GM12864 (cell line): ENCODE measurements around the gene GPR152.
A peak's percentile ranks its signal among the peaks of the same experiment; 100 is the strongest.
"Not testable (repeated sequence)": the region's sequence is repeated elsewhere in the genome, so short reads cannot be mapped to it uniquely, and the experiment has no call there.

ENCODE experiments used
- DNase-seq: peaks from one replicate; pipeline ENCODE4 v3.0.0-alpha.2; 2011; ENCODE audit warnings: low read depth
- H3K4me3 ChIP-seq: 2 replicates; pipeline ENCODE4 v1.5.1; 2011; ENCODE audit warnings: mild to moderate bottlenecking, low read depth, low read length, control low read depth
- TF ChIP-seq, protein P1 (sequence below): IDR thresholded peaks from 2 replicates; pipeline ENCODE4 v1.5.1; 2011; ENCODE audit warnings: low read depth, mild to moderate bottlenecking, moderate library complexity, low read length, control low read depth, inconsistent platforms; ENCODE audit errors: missing control alignments

Gene GPR152

DNA sequence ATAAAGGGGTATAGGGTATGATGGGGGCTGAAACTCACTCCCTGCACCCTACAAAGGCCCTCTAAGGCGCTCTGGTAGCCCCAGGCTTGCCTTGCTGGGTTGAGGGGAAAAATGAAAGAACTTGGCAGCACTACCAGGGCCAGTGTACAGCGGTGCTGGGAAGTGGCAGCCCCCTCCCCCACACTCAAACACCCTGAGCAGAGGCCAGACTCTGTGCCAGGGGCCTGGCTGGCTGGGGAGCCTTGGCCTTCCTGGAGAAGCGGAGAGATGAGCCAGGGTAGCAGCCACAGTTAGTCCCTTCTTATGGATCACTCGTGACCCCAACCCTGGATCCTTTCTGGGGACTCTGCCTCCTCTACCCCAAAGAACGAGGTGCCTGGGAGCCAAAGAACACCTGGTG, 13.8 kb upstream of the GPR152 start:
- no peak for DNase-seq
- TF ChIP-seq, protein P1, sequence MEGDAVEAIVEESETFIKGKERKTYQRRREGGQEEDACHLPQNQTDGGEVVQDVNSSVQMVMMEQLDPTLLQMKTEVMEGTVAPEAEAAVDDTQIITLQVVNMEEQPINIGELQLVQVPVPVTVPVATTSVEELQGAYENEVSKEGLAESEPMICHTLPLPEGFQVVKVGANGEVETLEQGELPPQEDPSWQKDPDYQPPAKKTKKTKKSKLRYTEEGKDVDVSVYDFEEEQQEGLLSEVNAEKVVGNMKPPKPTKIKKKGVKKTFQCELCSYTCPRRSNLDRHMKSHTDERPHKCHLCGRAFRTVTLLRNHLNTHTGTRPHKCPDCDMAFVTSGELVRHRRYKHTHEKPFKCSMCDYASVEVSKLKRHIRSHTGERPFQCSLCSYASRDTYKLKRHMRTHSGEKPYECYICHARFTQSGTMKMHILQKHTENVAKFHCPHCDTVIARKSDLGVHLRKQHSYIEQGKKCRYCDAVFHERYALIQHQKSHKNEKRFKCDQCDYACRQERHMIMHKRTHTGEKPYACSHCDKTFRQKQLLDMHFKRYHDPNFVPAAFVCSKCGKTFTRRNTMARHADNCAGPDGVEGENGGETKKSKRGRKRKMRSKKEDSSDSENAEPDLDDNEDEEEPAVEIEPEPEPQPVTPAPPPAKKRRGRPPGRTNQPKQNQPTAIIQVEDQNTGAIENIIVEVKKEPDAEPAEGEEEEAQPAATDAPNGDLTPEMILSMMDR: no peak
- no peak overlapping the region for H3K4me3 ChIP-seq

DNA sequence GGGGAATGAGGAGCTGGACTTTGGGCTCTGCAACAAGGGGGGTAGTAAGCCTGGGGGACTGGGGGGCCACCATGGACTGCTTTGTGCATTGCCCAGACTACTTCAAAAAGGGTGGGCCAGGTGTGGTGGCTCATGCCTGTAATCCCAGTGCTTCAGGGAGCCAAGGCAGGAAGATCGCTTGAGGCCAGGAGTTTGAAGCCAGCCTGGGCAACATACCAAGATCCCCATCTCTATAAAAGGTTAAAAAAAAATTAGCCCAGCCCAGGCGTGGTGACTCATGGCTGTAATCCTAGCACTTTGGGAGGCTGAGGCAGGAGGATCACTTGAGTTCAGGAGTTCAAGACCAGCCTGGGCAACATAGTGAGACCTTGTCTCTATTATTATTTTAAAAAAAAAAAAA, 13.0 kb upstream of the GPR152 start:
- DNase-seq: not testable (repeated sequence)
- peak overlapping the region; percentile 74 for H3K4me3 ChIP-seq

DNA sequence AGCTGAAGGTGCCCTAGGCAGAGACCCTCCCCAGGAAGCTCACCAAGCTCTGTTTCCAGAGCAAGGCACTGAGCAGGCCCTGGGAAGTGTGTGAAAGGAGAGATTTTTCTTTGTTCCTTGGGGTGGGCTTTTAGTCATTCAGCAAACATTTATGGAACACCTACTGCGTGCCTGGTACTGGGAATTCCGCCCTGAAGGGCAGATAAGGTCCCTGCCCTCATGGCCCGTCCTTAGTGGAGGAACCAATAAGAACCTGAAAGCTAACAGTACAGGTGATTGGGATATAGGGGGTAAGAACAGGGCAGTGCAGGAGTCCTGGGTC, 12.6 kb upstream of the GPR152 start:
- DNase-seq: no peak
- peak overlapping the region; percentile 74 for H3K4me3 ChIP-seq
- TF ChIP-seq, protein P1: no peak

DNA sequence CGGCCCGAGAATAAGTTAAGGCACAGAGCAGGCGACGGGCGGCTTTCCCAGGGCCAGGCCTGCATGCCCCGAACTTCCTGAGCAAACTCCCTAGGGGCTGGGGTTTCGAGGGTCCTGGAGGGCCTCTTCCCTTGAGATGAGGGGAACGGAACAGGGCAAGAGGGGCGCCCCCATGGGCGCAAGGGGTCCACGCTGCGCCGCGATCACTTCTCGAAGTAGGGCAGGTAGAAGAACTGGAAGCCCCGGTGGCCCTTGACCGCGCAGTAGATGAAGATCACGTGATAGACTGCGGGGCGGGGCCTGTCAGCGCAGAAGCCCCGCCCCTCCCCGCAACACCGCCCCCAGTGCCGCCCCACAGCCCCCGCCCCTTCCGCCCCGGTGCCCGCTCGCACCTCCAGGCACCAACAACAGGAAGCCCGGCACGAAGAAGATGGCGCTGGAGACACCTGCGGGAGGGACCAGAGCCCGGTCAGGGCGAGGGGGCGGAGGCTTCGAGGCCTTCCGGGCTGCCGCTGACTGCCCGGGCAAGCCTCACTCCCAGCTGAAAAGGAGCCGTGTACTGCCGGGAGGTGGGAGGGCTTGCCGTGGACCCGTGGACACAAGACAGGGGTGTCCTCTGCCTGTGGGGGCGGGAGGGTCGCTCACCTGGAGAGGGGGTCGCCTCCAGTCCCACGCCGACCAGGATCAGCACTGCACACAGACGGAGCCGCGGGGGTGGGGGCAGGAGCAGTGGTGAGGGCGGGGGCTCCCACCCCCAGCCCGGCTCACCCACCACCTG, 12.1 kb upstream of the GPR152 start:
- TF ChIP-seq, protein P1: no peak
- H3K4me3 ChIP-seq: peak overlapping the region; percentile 74
- no peak for DNase-seq

DNA sequence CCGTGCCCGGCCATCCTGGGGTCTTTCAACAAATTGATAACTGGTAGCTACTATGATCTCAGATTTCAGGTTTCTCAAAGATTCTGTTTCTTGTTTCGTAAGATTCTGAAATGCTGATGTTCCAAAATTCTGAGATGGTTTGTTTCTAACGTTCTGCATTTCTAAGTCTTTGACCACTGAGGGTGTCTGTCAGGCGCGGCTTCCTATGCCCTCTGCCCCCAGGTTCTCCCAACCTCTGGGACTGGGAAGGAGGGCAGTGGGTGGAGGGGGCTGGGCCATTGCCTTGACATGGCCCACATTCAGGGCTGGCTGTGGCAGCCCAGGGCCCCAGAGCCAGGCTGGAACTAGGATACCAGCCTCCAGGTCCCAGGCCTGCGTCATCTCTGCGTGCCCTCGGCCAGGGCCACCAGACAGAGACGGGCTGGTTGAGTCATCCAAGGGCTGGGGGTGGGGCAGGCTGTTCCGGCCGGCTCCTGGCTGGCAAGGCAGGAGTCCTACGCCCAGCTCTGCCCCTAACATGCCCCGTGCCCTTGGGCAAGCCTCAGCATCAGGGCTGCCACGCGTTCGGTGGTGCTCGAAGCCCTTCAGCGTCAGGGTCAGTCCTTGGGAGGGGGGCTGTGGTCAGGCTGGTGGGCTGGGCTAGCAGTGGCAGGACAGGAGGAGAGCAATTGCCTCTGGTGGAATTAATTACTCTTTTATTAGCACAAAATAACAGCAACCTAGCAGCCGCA, 11.3 kb upstream of the GPR152 start:
- H3K4me3 ChIP-seq: peak overlapping the region; percentile 40; the same call in 1 of the 2 replicates
- TF ChIP-seq, protein P1: no peak
- DNase-seq: no peak

DNA sequence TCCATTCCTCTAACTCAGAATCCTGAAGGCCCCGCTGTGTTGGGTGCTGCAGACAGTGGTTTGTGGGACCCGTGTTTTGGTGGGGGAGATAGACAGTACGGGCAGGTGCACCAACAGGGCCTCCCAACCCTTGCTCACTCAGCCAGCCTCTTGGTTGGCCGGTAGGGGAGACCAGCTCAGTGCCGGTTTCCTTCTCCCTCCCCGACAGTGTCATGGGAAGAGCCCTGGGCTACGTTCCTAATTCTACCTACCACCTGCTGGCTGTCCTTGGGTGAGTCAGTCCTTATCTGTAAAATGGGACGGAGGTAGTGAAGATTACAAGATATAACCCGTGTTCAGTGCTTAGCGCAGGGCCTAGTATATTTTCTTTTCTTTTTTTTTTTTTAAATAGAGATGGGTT, 10.7 kb upstream of the GPR152 start:
- DNase-seq: no peak
- TF ChIP-seq, protein P1: no peak
- H3K4me3 ChIP-seq: no peak overlapping the region

DNA sequence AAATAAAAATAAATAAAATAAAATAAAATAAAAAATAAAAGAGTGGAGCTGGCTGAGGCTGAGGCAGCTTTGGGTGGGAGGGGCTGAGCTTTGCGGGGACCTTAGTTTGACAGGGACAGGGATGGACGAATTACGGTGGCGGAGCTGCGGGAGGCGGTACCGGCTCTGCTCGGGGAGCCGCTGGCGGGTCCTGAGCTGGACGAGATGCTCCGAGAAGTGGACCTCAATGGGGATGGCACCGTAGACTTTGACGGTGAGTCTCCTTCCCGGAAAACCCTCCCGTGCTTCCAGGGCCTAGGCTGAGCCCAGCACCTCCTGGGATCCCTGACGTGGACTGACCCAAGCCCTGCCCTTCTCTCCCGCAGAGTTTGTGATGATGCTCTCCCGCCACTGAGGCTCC, 5.7 kb upstream of the GPR152 start:
- DNase-seq: no peak
- no peak overlapping the region for H3K4me3 ChIP-seq
- TF ChIP-seq, protein P1: no peak
